ENCODE data around the gene AGBL5. TPM values are rescaled to one million over a fixed set of nuclear protein-coding genes. Genes with fewer than 3 reads are reported as not detected.
A peak's percentile ranks its signal among the peaks of the same experiment; 100 is the strongest.

AGBL5 gene
- total RNA-seq, 8 experiments from 2014 or later: 11.0 to 47.1 (median 34.8) TPM

DNA sequence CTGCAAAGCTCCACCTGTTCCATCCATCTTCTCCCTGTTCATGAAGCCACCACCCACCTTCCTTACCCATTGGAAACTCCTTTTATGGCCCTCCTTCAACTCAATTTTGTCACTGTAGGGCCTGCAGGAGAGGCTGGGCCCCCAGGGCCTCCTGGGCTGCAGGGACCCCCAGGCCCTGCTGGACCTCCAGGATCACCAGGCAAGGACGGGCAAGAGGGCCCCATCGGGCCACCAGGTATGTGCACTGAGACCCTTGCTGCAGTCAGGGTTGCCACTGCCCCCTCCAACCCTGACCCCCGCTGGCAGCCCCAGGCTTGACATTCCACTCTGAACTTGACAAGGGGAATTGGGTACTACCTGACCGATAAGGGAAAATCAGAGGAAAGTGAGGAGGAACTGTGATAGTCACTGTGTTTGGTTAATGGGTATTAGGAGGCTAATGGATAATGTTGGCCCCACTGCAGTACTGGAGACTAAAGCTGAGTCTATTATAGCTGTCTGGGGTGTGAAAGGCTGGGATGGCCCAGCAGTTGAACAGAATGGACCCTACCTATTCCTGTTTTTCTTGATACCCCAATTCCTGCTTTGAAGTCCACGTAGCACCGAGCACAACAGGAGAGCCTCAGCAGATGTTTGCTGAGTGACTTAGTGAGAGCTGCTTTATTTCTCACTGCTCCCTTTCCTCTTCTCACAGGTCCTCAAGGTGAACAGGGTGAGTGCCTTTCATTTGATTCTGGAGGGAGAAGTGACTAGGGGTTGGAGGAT, 33.0 kb downstream of the AGBL5 start:
- WGBS, 10 experiments: 75 to 100% (median 89%) methylated on average over 1 to 5 of the region's 6 CpGs; no CpG with 5 or more reads in 3 of the 10 experiments
- in situ Hi-C loops (cut with MboI; ENCODE audit: low pct_unique_long_range_greater_than_20kb in 2 of 9, low sequenced_read_pairs in 9 of 9, unreplicated experiment in 9 of 9): loop anchor here in 2 of 9 experiments (25.0 kb wide), 2 partner anchors 122 to 128 kb away; partner anchors contain the start of genes ATRAID (in 1 of the 2), CAD (in 1 of the 2), MAPRE3 (in 1 of the 2) and SLC5A6 (in 1 of the 2)
- Histone ChIP-seq H3K27ac (no peak overlapping the region), H3K4me3 (no peak overlapping the region), H3K4me1 (replicated peaks in 1 of 2) (peaks cover 30 to 31% of the 10 kb centered on the region in 2 donors)
- ATAC-seq (replicated peaks in 6 of 8): no peak

- Histone ChIP-seq H3K4me3 (peak overlapping the region; percentile 45 to 51 (median 46)), H3K4me1 (replicated peaks in 1 of 2) (peaks cover 24 to 26% of the 10 kb centered on the region in 2 donors), H3K27ac (peak overlapping the region in 1 of 2 donors; percentile 85)
- 0 to 83% (median 67%) methylated on average over 1 to 4 of the region's 10 CpGs; no CpG with 5 or more reads in 4 of the 10 experiments for WGBS, 10 experiments
- no peak for ATAC-seq (replicated peaks in 6 of 8)
- in situ Hi-C loops (cut with MboI; ENCODE audit: low pct_unique_long_range_greater_than_20kb in 2 of 9, low sequenced_read_pairs in 9 of 9, unreplicated experiment in 9 of 9): loop anchor here in 2 of 9 experiments (25.0 kb wide), 2 partner anchors 123 to 127 kb away; partner anchors contain the start of genes ATRAID (in 1 of the 2), CAD (in 1 of the 2), MAPRE3 (in 1 of the 2) and SLC5A6 (in 1 of the 2)
Measured at GRCh38 chr2:27085062-27085672, 33.7 kb downstream of the AGBL5 start.

DNA sequence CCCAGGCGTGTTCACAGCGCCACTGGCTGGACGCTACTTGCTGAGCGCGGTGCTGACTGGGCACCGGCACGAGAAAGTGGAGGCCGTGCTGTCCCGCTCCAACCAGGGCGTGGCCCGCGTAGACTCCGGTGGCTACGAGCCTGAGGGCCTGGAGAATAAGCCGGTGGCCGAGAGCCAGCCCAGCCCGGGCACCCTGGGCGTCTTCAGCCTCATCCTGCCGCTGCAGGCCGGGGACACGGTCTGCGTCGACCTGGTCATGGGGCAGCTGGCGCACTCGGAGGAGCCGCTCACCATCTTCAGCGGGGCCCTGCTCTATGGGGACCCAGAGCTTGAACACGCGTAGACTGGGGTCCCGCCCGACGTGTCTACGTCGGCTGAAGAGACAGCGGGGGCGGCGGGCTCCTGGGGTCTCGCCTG, 34.2 kb downstream of the AGBL5 start:
- Histone ChIP-seq H3K4me3 (peak overlapping the region; percentile 45 to 51 (median 46)), H3K4me1 (replicated peaks in 1 of 2) (peaks cover 23% of the 10 kb centered on the region in 2 donors), H3K27ac (peak overlapping the region; percentile 74 to 85)
- peak; percentile 30 to 55 (median 34) for ATAC-seq (replicated peaks in 6 of 8)
- 2 to 10% (median 3%) methylated on average over 2 to 9 of the region's 38 CpGs; no CpG with 5 or more reads in 7 of the 10 experiments for WGBS, 10 experiments
- in situ Hi-C loops (cut with MboI; ENCODE audit: low pct_unique_long_range_greater_than_20kb in 2 of 9, low sequenced_read_pairs in 9 of 9, unreplicated experiment in 9 of 9): loop anchor here in 2 of 9 experiments (25.0 kb wide), 2 partner anchors 123 to 127 kb away; partner anchors contain the start of genes ATRAID (in 1 of the 2), CAD (in 1 of the 2), MAPRE3 (in 1 of the 2) and SLC5A6 (in 1 of the 2)

DNA sequence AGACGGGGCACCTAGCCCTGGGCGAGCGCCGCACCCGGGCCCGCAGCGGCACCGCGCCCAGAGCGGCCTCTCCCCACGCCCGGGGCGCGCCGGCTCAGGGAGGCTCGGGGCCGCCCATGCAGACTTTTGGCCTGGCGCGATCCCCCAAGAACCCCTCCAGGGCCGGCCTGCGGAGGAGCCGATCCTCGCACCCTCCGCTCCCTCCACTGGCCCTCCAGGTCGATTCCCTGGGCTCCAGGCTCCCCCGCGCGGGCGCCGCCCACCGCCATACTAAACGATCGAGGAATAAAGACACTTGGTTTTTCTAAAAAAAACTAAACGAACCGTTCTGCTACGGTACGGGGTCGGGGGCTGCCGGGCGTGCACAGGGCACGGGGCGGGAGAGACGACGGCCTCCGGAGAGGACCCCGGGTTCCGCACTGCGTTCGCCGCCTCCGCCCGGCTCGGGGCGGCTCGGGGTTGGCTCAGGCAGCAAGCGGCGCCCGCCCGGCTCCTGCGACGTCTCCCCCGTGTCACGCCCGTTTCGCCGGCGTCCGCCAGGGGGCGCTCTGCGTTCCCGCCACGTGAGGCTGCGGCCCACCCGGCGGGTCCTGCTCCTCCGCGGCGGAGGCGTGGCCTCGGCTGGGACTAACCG, 34.7 kb downstream of the AGBL5 start:
- peak overlapping the region; percentile 45 to 51 (median 46) for H3K4me3 ChIP-seq
- WGBS, 10 experiments: 0% methylated on average over 3 to 8 of the region's 81 CpGs; no CpG with 5 or more reads in 7 of the 10 experiments
- peak overlapping the region; percentile 74 to 85 for H3K27ac ChIP-seq
- H3K4me1 ChIP-seq (replicated peaks in 1 of 2): peaks cover 19% of the 10 kb centered on the region in 2 donors
- in situ Hi-C loops (cut with MboI; ENCODE audit: low pct_unique_long_range_greater_than_20kb in 2 of 9, low sequenced_read_pairs in 9 of 9, unreplicated experiment in 9 of 9): loop anchor here in 2 of 9 experiments (25.0 kb wide), 2 partner anchors 124 to 126 kb away; partner anchors contain the start of genes ATRAID (in 1 of the 2), CAD (in 1 of the 2), MAPRE3 (in 1 of the 2) and SLC5A6 (in 1 of the 2)
- peak; percentile 78 to 89 (median 82) for ATAC-seq (replicated peaks in 6 of 8)

GRCh38 chr2:27086724-27087593, 35.5 kb downstream of the AGBL5 start, which contains the start of gene KHK:
KHK (plus strand) TSS chr2:27086772; CDS start chr2:27087260, 488 bp downstream.
- ATAC-seq (replicated peaks in 6 of 8): peak in 6 of 8 experiments; percentile 5 to 37 (median 34)
- Histone ChIP-seq H3K4me1 (replicated peaks in 1 of 2) (peaks cover 12 to 13% of the 10 kb centered on the region in 2 donors), H3K4me3 (peak within 1 kb of the TSS; percentile 45 to 51 (median 46)), H3K27ac (peak within 1 kb of the TSS; percentile 74 to 85)
- in situ Hi-C loops (cut with MboI; ENCODE audit: low pct_unique_long_range_greater_than_20kb in 2 of 9, low sequenced_read_pairs in 9 of 9, unreplicated experiment in 9 of 9): loop anchor here in 2 of 9 experiments (25.0 kb wide), 2 partner anchors 125 kb away; partner anchors contain the start of genes ATRAID (in 1 of the 2), CAD (in 1 of the 2), MAPRE3 (in 1 of the 2) and SLC5A6 (in 1 of the 2)
- 0 to 28% (median 7%) methylated on average over 1 to 13 of the region's 54 CpGs; no CpG with 5 or more reads in 3 of the 10 experiments for WGBS, 10 experiments

DNA sequence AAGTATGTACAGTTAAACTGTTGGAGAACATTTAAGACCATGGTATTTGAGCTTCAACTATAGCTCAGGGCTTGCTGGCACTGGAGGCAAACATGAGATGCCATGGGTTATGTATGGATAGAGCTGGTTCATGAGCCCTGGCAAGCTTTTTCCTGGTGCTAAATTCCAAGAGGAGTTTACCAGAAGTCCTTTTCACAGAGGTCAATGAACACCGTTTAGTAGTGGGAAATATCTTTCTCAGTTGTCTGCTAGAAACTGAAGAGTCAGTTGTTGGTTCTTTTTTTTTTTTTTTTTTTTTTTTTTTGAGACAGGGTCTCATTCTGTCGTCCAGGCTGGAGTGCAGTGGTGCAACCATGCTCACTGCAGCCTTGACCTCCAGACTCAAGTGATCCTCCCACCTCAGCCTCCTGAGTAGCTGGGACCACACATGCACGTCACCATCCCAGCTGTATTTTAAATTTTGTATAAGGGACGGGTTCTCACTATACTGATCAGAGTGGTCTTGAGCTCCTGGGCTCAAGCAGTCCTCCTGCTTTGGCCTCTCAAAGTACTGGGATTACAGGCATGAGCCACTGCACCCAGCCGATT, 36.4 kb downstream of the AGBL5 start:
- ATAC-seq (replicated peaks in 6 of 8): no peak
- Histone ChIP-seq H3K27ac (no peak overlapping the region), H3K4me1 (replicated peaks in 1 of 2) (peaks cover 12 to 13% of the 10 kb centered on the region in 2 donors), H3K4me3 (peak overlapping the region in 2 of 5 donors; percentile 50 to 51)
- WGBS, 10 experiments: 47 to 100% (median 88%) methylated on average over 1 to 5 of the region's 5 CpGs; no CpG with 5 or more reads in 1 of the 10 experiments
- in situ Hi-C loops (cut with MboI; ENCODE audit: low pct_unique_long_range_greater_than_20kb in 2 of 9, low sequenced_read_pairs in 9 of 9, unreplicated experiment in 9 of 9): loop anchor here in 2 of 9 experiments (25.0 kb wide), 2 partner anchors 124 to 126 kb away; partner anchors contain the start of genes ATRAID (in 1 of the 2), CAD (in 1 of the 2), MAPRE3 (in 1 of the 2) and SLC5A6 (in 1 of the 2)

- ATAC-seq (replicated peaks in 6 of 8): no peak
- Histone ChIP-seq H3K27ac (no peak overlapping the region), H3K4me1 (replicated peaks in 1 of 2) (peaks cover 12 to 13% of the 10 kb centered on the region in 2 donors), H3K4me3 (no peak overlapping the region)
- in situ Hi-C loops (cut with MboI; ENCODE audit: low pct_unique_long_range_greater_than_20kb in 2 of 9, low sequenced_read_pairs in 9 of 9, unreplicated experiment in 9 of 9): loop anchor here in 2 of 9 experiments (25.0 kb wide), 2 partner anchors 124 to 126 kb away; partner anchors contain the start of genes ATRAID (in 1 of the 2), CAD (in 1 of the 2), MAPRE3 (in 1 of the 2) and SLC5A6 (in 1 of the 2)
- 69 to 100% (median 90%) methylated on average over 1 to 4 of the region's 6 CpGs; no CpG with 5 or more reads in 1 of the 10 experiments for WGBS, 10 experiments
Measured at GRCh38 chr2:27088634-27089033, 37.2 kb downstream of the AGBL5 start.

DNA sequence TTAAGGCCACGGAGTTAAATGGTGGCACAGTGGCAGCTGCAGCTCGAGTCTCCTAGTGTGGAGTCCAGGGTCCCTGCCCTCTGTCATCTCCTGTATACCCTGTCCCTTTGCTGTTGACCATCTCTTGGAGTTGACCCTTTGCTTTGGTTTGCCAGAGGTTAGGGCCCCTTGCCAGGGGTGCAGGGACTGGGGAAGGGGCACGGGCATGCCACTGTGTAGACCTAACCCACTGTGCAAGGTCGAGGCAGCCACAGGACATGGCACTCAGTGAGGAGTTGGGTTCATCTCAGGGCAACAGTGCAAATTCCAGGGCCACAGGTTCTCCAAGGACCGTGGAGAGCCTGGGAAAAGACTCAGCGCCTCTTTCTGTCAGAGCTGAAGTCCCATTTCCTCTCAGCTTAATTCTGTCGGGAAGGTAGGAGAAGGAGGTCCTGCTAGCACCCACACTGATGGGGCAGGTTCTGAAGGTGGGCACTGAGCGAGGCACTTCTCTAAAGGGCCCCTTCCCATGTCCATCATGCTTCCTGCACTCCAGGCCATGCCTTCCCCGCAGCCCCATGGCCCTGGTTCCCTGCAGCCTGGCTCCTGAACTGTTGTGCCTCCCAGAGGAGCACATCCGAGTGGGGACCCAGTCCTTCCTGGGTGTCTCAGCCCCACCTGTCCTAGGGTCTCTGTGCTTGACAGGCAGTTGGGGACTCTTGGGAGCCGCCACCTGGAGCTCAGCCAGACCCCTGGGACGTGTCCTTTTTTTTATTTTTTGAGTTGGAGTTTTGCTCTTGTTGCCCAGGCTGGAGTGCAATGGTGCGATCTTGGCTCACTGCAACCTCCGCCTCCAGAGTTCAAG, 37.9 kb downstream of the AGBL5 start:
- no peak overlapping the region for H3K27ac ChIP-seq
- in situ Hi-C loops (cut with MboI; ENCODE audit: low pct_unique_long_range_greater_than_20kb in 2 of 9, low sequenced_read_pairs in 9 of 9, unreplicated experiment in 9 of 9): loop anchor here in 2 of 9 experiments (25.0 kb wide), 2 partner anchors 123 to 127 kb away; partner anchors contain the start of genes ATRAID (in 1 of the 2), CAD (in 1 of the 2), MAPRE3 (in 1 of the 2) and SLC5A6 (in 1 of the 2)
- H3K4me1 ChIP-seq (replicated peaks in 1 of 2): peaks cover 12 to 13% of the 10 kb centered on the region in 2 donors
- no peak overlapping the region for H3K4me3 ChIP-seq
- WGBS, 10 experiments: 29 to 93% (median 87%) methylated on average over 1 to 6 of the region's 14 CpGs
- no peak for ATAC-seq (replicated peaks in 6 of 8)

DNA sequence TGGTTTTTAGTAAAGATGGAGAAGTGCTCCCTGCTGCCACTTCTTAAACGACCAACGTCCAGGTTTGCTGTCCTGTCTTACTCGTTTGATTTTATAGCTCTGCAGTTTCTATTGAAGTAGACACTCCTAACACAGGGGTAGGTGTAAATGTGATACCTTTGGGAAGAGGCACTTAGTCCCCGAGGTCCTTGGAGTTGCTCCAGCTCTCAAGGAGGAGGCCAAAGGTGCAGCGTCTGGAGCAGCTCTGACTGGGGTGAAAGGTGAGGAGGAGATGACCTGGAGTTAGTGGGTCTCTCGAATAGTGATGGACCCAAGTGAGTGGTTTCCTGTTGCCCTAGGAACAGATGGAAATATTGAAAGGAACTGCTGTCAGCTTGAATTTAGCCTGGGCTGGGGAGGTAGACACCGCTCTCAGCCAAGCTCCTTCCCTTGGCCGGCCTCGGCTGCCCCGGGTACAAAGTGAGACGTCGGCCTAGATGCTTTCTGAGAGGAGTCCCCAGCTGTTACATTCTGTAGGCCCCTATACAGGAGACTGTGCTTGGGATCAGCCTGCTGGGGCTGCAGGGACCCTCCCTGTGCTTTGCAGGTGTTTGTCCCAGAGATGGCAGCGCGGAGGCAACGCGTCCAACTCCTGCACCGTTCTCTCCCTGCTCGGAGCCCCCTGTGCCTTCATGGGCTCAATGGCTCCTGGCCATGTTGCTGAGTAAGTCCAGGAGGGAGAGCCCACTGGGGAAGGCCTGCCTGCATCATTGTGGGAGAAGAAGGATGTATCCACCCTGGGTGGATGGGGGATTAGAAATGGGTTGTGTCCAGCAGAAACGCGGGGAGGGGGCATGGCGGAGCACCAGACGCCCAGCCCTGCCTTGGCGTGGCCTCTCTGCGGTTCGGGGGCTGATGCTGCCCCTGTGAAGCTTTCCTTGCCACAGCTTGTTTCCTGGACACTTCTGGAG, 40.6 kb downstream of the AGBL5 start:
- in situ Hi-C loops (cut with MboI; ENCODE audit: low pct_unique_long_range_greater_than_20kb in 2 of 9, low sequenced_read_pairs in 9 of 9, unreplicated experiment in 9 of 9): loop anchor here in 3 of 9 experiments (10.0 to 25.0 kb wide), 3 partner anchors 113 to 130 kb away; partner anchors contain the start of genes ATRAID (in 1 of the 3), CAD (in 1 of the 3), MAPRE3 (in 1 of the 3) and SLC5A6 (in 1 of the 3)
- Histone ChIP-seq H3K27ac (no peak overlapping the region), H3K4me1 (replicated peaks in 1 of 2) (peaks cover 7 to 10% of the 10 kb centered on the region in 2 donors), H3K4me3 (no peak overlapping the region)
- ATAC-seq (replicated peaks in 6 of 8): no peak
- WGBS, 10 experiments: 17 to 100% (median 80%) methylated on average over 1 to 9 of the region's 25 CpGs; no CpG with 5 or more reads in 1 of the 10 experiments

Data from motor neuron (in vitro differentiated cells).